Measurements from ENCODE around the gene PRH1.

The PRH1 gene

DNA sequence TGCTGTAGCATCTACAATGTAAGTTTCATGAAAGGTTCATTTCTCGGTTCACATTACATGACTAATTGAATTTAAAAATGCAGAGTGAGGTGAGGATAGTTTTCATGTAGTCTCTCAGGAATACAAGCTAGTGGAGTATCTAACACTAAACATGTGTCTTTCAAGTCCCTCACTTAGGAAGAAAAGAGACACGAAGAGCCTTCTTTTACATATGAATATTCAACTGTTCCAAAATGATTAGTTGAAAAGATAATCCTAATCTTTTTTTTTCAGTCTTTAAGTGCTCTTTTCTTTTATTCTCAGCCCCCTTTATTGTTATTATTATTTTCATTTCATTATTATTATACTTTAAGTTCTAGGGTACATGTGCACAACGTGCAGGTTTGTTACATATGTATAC is 45.6 kb downstream of the PRH1 start:
- DNase-seq (ENCODE audit: low read depth) = no peak

Measured in non-pigmented ciliary epithelial cell (primary cell).